HUES48 (cell line): ENCODE measurements around the gene LRRC4.

ENCODE experiments used
- H3K27ac ChIP-seq: one replicate; pipeline ENCODE4 v1.7.0; 2013; ENCODE audit warnings: low read depth, low read length, inconsistent platforms
- H3K27me3 ChIP-seq: 2 replicates; pipeline ENCODE4 v1.6.1; 2013; ENCODE audit warnings: mild to moderate bottlenecking, low read length; ENCODE audit not compliant: control insufficient read depth, insufficient read depth
- H3K36me3 ChIP-seq: 2 replicates; pipeline ENCODE4 v1.6.1; 2013; ENCODE audit warnings: low read length; ENCODE audit not compliant: control insufficient read depth, insufficient read depth
- H3K4me1 ChIP-seq: 2 replicates; pipeline ENCODE4 v1.6.1; 2013; ENCODE audit warnings: mild to moderate bottlenecking, low read length; ENCODE audit not compliant: control insufficient read depth, insufficient read depth
- H3K4me3 ChIP-seq: 2 replicates; pipeline ENCODE4 v1.5.1; 2013; ENCODE audit warnings: mild to moderate bottlenecking, low read depth, low read length
- H3K9ac ChIP-seq: 2 replicates; pipeline ENCODE4 v1.6.1; 2013; ENCODE audit warnings: mild to moderate bottlenecking, low read depth, low read length, moderate library complexity
- H3K9me3 ChIP-seq: 2 replicates; pipeline ENCODE4 v1.6.1; 2013; ENCODE audit warnings: low read length; ENCODE audit not compliant: control insufficient read depth, insufficient read depth

The LRRC4 gene

GRCh38 chr7:127979728-127980126 lies 51.5 kb downstream of the LRRC4 start:
- peaks cover 24% of the 10 kb centered on the region for H3K36me3 ChIP-seq
- H3K27ac ChIP-seq: no peak overlapping the region
- no peak overlapping the region for H3K4me3 ChIP-seq
- no peaks in the 10 kb centered on the region for H3K27me3 ChIP-seq
- peaks cover 27% of the 10 kb centered on the region for H3K9me3 ChIP-seq
- no peak overlapping the region for H3K9ac ChIP-seq
- peaks cover 7% of the 10 kb centered on the region for H3K4me1 ChIP-seq

GRCh38 chr7:127979113-127979727 lies 52.0 kb downstream of the LRRC4 start:
- Histone ChIP-seq H3K27me3 (no peaks in the 10 kb centered on the region), H3K9me3 (peaks cover 27% of the 10 kb centered on the region), H3K27ac (no peak overlapping the region), H3K9ac (no peak overlapping the region), H3K4me3 (no peak overlapping the region), H3K36me3 (peaks cover 24% of the 10 kb centered on the region), H3K4me1 (peaks cover 7% of the 10 kb centered on the region)

- Histone ChIP-seq H3K27me3 (no peaks in the 10 kb centered on the region), H3K9ac (no peak overlapping the region), H3K36me3 (peaks cover 24% of the 10 kb centered on the region), H3K4me1 (peaks cover 7% of the 10 kb centered on the region), H3K4me3 (no peak overlapping the region), H3K9me3 (peaks cover 27% of the 10 kb centered on the region), H3K27ac (no peak overlapping the region)
Observed at GRCh38 chr7:127978421-127978820, 52.8 kb downstream of the LRRC4 start.
